Ishikawa (cell line): Measurements from ENCODE around the gene NCOA1.

Experiments
- CEBPB ChIP-seq: IDR thresholded peaks from 2 replicates; pipeline ENCODE4 v1.6.1; 2012
- CREB1 ChIP-seq: IDR thresholded peaks from 2 replicates; pipeline ENCODE4 v1.6.1; 2012; ENCODE audit warnings: low read depth
- EGR1 ChIP-seq: IDR thresholded peaks from 2 replicates; pipeline ENCODE4 v1.6.1; 2012
- EP300 ChIP-seq: IDR thresholded peaks from 2 replicates; pipeline ENCODE4 v1.6.1; 2012; ENCODE audit warnings: borderline replicate concordance
- FOXM1 ChIP-seq: IDR thresholded peaks from 2 replicates; pipeline ENCODE4 v1.6.1; 2012; ENCODE audit warnings: low read depth, borderline replicate concordance
- NFIC ChIP-seq: IDR thresholded peaks from 2 replicates; pipeline ENCODE4 v1.6.1; 2012
- RAD21 ChIP-seq: IDR thresholded peaks from 2 replicates; pipeline ENCODE4 v1.6.1; 2012; ENCODE audit warnings: low read depth
- TAF1 ChIP-seq: IDR thresholded peaks from 2 replicates; pipeline ENCODE4 v1.6.1; 2012; ENCODE audit warnings: low read depth, mild to moderate bottlenecking
- TCF12 ChIP-seq: IDR thresholded peaks from 2 replicates; pipeline ENCODE4 v1.6.1; 2012; ENCODE audit warnings: low read depth
- TEAD4 ChIP-seq: IDR thresholded peaks from 2 replicates; pipeline ENCODE4 v1.6.1; 2012
- YY1 ChIP-seq: IDR thresholded peaks from 2 replicates; pipeline ENCODE4 v1.6.1; 2012; ENCODE audit warnings: low read depth
- ZBTB7A ChIP-seq: IDR thresholded peaks from 2 replicates; pipeline ENCODE4 v1.6.1; 2012; ENCODE audit warnings: low read depth
- TF ChIP-seq, protein P1 (sequence below): IDR thresholded peaks from 2 replicates; pipeline ENCODE4 v1.6.1; 2012
- TF ChIP-seq, protein P2 (sequence below): IDR thresholded peaks from 2 replicates; pipeline ENCODE4 v1.6.1; 2012; ENCODE audit warnings: low read depth, mild to moderate bottlenecking
- TF ChIP-seq, protein P3 (sequence below): IDR thresholded peaks from 2 replicates; pipeline ENCODE4 v1.6.1; 2012

The NCOA1 gene

DNA sequence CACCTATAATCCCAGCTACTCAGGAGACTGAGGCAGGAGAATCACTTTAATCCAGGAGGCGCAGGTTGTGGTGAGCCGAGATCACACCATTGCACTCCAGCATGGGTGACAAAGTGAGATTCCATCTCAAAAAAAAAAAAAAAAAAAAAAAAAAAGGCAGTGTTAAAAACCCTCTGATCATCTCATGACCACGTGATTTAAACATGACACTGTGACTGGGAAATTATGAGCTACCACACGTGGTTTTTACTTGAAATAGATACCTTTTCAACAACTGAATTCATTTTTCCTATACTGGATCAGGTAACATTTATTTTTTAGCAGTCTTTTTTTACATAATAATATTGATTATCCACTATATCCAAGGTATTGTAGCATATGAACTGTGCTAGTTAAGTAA, 199.5 kb downstream of the NCOA1 start:
- TF ChIP-seq, protein P1, sequence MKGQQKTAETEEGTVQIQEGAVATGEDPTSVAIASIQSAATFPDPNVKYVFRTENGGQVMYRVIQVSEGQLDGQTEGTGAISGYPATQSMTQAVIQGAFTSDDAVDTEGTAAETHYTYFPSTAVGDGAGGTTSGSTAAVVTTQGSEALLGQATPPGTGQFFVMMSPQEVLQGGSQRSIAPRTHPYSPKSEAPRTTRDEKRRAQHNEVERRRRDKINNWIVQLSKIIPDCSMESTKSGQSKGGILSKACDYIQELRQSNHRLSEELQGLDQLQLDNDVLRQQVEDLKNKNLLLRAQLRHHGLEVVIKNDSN = no peak
- TF ChIP-seq CEBPB (no peak), TAF1 (no peak)
- TF ChIP-seq, protein P2, sequence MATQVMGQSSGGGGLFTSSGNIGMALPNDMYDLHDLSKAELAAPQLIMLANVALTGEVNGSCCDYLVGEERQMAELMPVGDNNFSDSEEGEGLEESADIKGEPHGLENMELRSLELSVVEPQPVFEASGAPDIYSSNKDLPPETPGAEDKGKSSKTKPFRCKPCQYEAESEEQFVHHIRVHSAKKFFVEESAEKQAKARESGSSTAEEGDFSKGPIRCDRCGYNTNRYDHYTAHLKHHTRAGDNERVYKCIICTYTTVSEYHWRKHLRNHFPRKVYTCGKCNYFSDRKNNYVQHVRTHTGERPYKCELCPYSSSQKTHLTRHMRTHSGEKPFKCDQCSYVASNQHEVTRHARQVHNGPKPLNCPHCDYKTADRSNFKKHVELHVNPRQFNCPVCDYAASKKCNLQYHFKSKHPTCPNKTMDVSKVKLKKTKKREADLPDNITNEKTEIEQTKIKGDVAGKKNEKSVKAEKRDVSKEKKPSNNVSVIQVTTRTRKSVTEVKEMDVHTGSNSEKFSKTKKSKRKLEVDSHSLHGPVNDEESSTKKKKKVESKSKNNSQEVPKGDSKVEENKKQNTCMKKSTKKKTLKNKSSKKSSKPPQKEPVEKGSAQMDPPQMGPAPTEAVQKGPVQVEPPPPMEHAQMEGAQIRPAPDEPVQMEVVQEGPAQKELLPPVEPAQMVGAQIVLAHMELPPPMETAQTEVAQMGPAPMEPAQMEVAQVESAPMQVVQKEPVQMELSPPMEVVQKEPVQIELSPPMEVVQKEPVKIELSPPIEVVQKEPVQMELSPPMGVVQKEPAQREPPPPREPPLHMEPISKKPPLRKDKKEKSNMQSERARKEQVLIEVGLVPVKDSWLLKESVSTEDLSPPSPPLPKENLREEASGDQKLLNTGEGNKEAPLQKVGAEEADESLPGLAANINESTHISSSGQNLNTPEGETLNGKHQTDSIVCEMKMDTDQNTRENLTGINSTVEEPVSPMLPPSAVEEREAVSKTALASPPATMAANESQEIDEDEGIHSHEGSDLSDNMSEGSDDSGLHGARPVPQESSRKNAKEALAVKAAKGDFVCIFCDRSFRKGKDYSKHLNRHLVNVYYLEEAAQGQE = no peak

DNA sequence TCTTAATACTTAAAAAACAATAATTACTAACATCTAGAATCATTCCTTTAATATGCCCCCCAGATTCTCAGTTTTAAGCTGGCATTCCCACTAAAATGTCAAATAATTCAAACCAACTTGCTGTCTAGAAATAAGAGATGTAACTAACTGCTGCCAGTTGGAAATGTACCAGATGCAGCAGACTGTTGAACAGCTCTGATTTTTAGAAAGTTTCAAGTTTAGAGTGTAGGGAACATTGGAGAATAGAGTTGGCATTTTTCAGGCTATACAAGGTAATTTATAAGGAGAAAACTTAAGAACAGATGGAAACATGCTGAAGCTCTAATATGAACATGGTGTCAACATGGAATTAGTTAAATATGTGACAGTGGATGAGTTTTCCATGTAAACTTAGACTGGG, 200.8 kb downstream of the NCOA1 start:
- TF ChIP-seq EGR1 = no peak
- TF ChIP-seq TCF12 = no peak
- TF ChIP-seq CEBPB = no peak
- no peak for TF ChIP-seq EP300
- TF ChIP-seq ZBTB7A = no peak
- no peak for TF ChIP-seq FOXM1
- TF ChIP-seq YY1 = no peak
- TF ChIP-seq TAF1 = no peak
- TF ChIP-seq NFIC = no peak
- no peak for TF ChIP-seq RAD21
- TF ChIP-seq TEAD4 = no peak
- no peak for TF ChIP-seq CREB1
- TF ChIP-seq, protein P3, sequence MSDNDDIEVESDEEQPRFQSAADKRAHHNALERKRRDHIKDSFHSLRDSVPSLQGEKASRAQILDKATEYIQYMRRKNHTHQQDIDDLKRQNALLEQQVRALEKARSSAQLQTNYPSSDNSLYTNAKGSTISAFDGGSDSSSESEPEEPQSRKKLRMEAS = no peak
- TF ChIP-seq, protein P2 = no peak
- TF ChIP-seq, protein P1 = no peak

DNA sequence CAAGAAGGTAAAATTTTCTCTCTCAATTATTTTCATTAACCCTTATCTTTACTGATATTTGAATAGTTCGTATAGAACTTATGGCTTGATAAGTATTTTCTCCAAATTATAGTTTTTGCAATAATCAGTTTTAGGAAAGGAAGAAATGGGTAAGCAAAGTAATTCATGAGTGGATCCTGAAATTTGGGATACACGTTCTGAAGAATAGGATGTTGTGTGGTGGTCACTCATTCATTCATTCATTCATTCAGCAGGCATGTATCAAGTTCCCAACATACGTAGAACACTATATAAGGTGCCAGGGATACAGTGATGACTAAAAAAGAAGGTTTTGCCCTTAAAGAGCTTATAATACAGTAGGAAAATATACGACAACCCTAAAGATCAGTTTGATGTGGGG, 206.7 kb downstream of the NCOA1 start:
- no peak for TF ChIP-seq TAF1
- TF ChIP-seq, protein P2 = no peak
- TF ChIP-seq, protein P1 = no peak

DNA sequence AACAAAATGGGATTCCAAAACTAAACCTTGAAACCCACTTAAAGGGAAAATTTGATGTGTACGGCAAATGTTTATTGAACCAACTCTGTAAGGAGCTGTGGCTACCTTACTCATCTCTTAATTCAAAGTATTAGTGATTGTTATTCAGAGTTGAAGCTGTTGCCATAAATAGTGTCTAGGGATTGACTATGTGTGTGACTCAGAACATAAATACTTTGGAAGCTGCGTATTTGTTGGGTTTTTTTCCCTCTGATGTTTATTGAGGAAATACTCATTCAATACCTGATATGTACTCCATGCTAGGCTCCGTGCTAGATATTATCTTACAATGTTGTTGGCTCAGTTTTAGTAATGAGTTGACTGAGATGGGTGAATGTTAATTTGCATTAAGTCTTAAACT, 211.7 kb downstream of the NCOA1 start:
- TF ChIP-seq CREB1 = no peak

DNA sequence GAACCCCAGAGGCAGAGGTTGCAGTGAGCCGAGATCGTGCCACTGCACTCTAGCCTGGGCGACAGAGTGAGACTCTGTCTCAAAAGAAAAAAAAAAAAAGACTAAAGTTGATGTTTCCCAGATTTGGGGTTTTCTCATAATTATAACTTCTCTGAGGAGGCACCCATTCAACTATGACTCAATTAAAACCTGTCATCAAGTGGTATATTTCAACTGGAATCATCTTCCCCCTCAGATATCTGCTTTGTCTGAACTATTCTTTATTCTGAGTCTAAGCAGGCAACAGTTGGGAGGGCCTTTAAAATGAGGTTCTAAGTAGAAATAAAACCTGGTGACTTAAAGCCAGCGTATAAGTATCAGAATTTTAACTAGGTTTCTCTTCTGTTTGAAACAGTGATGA, 213.6 kb downstream of the NCOA1 start:
- TF ChIP-seq FOXM1 (no peak), YY1 (no peak), CREB1 (no peak), TCF12 (no peak), NFIC (no peak), EP300 (no peak), EGR1 (no peak), ZBTB7A (no peak), TEAD4 (no peak), RAD21 (no peak), CEBPB (no peak), TAF1 (no peak)
- TF ChIP-seq, protein P3 = no peak
- TF ChIP-seq, protein P2 = no peak
